GM12878 (cell line): ENCODE data around the gene CD38. TPM values are rescaled to one million over a fixed set of nuclear protein-coding genes. Genes with fewer than 3 reads are reported as not detected.

ENCODE experiments used
- CHD2 ChIP-seq: IDR thresholded peaks from 2 replicates; pipeline ENCODE4 v1.6.1; 2011; ENCODE audit warnings: low read depth, low read length, improper control_type of control experiment, borderline replicate concordance
- CREM ChIP-seq: IDR thresholded peaks from 2 replicates; pipeline ENCODE4 v1.6.1; 2014; ENCODE audit warnings: antibody characterized with exemption, low read depth
- ESRRA ChIP-seq: IDR thresholded peaks from 2 replicates; pipeline ENCODE4 v1.6.1; 2012; ENCODE audit warnings: mild to moderate bottlenecking, low read length, improper control_type of control experiment
- GABPA ChIP-seq: IDR thresholded peaks from 2 replicates; pipeline ENCODE4 v1.6.1; 2014; ENCODE audit warnings: antibody characterized with exemption, low read depth, mild to moderate bottlenecking, inconsistent platforms
- HCFC1 ChIP-seq: fragments of 150-350 bp; IDR thresholded peaks from 2 replicates; pipeline ENCODE4 v1.6.1; 2014; ENCODE audit warnings: low read length
- HSF1 ChIP-seq: fragments of 150-350 bp; IDR thresholded peaks from 2 replicates; pipeline ENCODE4 v1.6.1; 2014; ENCODE audit warnings: mild to moderate bottlenecking, low read depth, low read length
- KDM1A ChIP-seq: fragments of 200-600 bp; sonication (generic); IDR thresholded peaks from 2 replicates; pipeline ENCODE4 v1.6.1; 2016; ENCODE audit warnings: borderline replicate concordance
- KLF5 ChIP-seq: fragments of 450-650 bp; IDR thresholded peaks from 2 replicates; pipeline ENCODE4 v1.6.1; 2014; ENCODE audit warnings: mild to moderate bottlenecking; ENCODE audit not compliant: partially characterized antibody
- MAX ChIP-seq: IDR thresholded peaks from 2 replicates; pipeline ENCODE4 v1.6.1; 2012; ENCODE audit warnings: low read depth, low read length, improper control_type of control experiment
- PAX8 ChIP-seq: fragments of 450-650 bp; IDR thresholded peaks from 2 replicates; pipeline ENCODE4 v1.6.1; 2017; ENCODE audit warnings: mild to moderate bottlenecking, moderate library complexity
- RBBP5 ChIP-seq: fragments of 200-600 bp; sonication (generic); conservative IDR thresholded peaks from 2 replicates; pipeline ENCODE4 v1.6.1; 2016
- RFX5 ChIP-seq: IDR thresholded peaks from 2 replicates; pipeline ENCODE4 v1.6.1; 2011; ENCODE audit warnings: low read depth, low read length, improper control_type of control experiment
- SIX5 ChIP-seq: IDR thresholded peaks from 2 replicates; pipeline ENCODE4 v1.6.1; 2011; ENCODE audit warnings: mild to moderate bottlenecking, low read depth, low read length, moderate library complexity; ENCODE audit not compliant: severe bottlenecking
- SKIL ChIP-seq: fragments of 450-650 bp; IDR thresholded peaks from 2 replicates; pipeline ENCODE4 v1.6.1; 2017; ENCODE audit warnings: mild to moderate bottlenecking, low read depth, inconsistent platforms; ENCODE audit not compliant: poor library complexity, severe bottlenecking
- YY1 ChIP-seq: IDR thresholded peaks from 2 replicates; pipeline ENCODE4 v1.6.1; 2011; ENCODE audit warnings: low read depth, mild to moderate bottlenecking, low read length
- ZBTB11 ChIP-seq: fragments of 450-650 bp; formaldehyde crosslinking; IDR thresholded peaks from 2 replicates; pipeline ENCODE4 v1.5.0; 2022; ENCODE audit warnings: mild to moderate bottlenecking, missing genetic modification characterization
- ZBTB40 ChIP-seq: fragments of 450-650 bp; IDR thresholded peaks from 2 replicates; pipeline ENCODE4 v1.6.1; 2016; ENCODE audit warnings: mild to moderate bottlenecking, moderate library complexity, borderline replicate concordance
- polyA plus RNA-seq, 11 experiments: library from polyadenylated mRNA; depleted of rRNA in 4 of 11; unstranded in 6 of 11; stranded (reverse) in 5 of 11; fragments of >200 nt; fragmentation: Nextera tagmentation in 4 of 11; fragmentation: Illumina TruSeq in 1 of 11; extraction: Ambion mirVana in 4 of 11; extraction: Trizol in 1 of 11; gene quantifications; 1 replicate in 1 of 11; 2 replicates in 10 of 11; pipeline versions ENCODE4 v1.2.1 to v1.2.3, GENCODE V29; 2011 to 2016; ENCODE audit warnings: inconsistent platforms in 2 of 11, missing spikeins in 2 of 11, low read depth in 1 of 11
- total RNA-seq, 4 experiments: library from RNA; depleted of rRNA in 3 of 4; stranded (reverse); fragments of >200 nt in 3 of 4; fragmentation: Illumina TruSeq in 1 of 4; extraction: Trizol in 1 of 4; gene quantifications; 2 replicates each; pipeline versions ENCODE4 v1.2.1 to v1.2.3, GENCODE V29; 2013 to 2021

CD38 gene
- total and polyA plus RNA-seq, 10 of the 15 experiments (the other 5 are each of a cell fraction or from before 2014, with no cell fraction given): 3.5 to 39.8 (median 12.7) TPM

GRCh38 chr4:15778289-15779241 lies at the start of gene CD38 (continued):
- TF ChIP-seq HSF1: no peak
- TF ChIP-seq RFX5: no peak
- no peak for TF ChIP-seq ZBTB11
- no peak for TF ChIP-seq PAX8
- TF ChIP-seq HCFC1: no peak
- no peak for TF ChIP-seq ESRRA
- TF ChIP-seq CREM: peak; percentile 59; the same call in 1 of the 2 replicates
- TF ChIP-seq RBBP5: no peak
- no peak for TF ChIP-seq CHD2
- no peak for TF ChIP-seq KLF5
- no peak for TF ChIP-seq YY1
- TF ChIP-seq SKIL: peak; percentile 83
- TF ChIP-seq GABPA: peak; percentile 47; the same call in 1 of the 2 replicates
- no peak for TF ChIP-seq ZBTB40
- no peak for TF ChIP-seq SIX5
- TF ChIP-seq MAX: peak; percentile 48; the same call in 1 of the 2 replicates
- TF ChIP-seq KDM1A: no peak
